Mesenteric fat pad (tissue), 1 donor: ENCODE results near the gene UBTD2. TPM values are rescaled to one million over a fixed set of nuclear protein-coding genes. Genes with fewer than 3 reads are reported as not detected.

ENCODE experiments used
- DNase-seq: peaks from one replicate; pipeline ENCODE4 v3.0.0-alpha.2; 2020; ENCODE audit warnings: low spot score
- total RNA-seq: library from RNA; stranded (reverse); fragmentation: NEBNext Ultra II Directional; extraction: Animal tissue kit (Norgen Biotek cat#: 25700); gene quantifications from one replicate; pipeline ENCODE4 v1.2.1, GENCODE V29; 2021
- donor health status: DM: yes; HTN: yes; CAD: no.

UBTD2 gene
- total RNA-seq, 1 donor from 2014 or later: 13.0 TPM

- DNase-seq: no peak
Measured at GRCh38 chr5:172172912-172173563, 110.5 kb downstream of the UBTD2 start.

GRCh38 chr5:172171118-172171517 lies 112.4 kb downstream of the UBTD2 start:
- DNase-seq: no peak

- no peak for DNase-seq
Measured at GRCh38 chr5:172170251-172170701, 113.3 kb downstream of the UBTD2 start.

GRCh38 chr5:172169216-172169615 lies 114.3 kb downstream of the UBTD2 start:
- DNase-seq: no peak

- DNase-seq: no peak
Measured at GRCh38 chr5:172168311-172168710, 115.3 kb downstream of the UBTD2 start.

- DNase-seq: no peak
Measured at GRCh38 chr5:172167895-172168294, 115.7 kb downstream of the UBTD2 start.

GRCh38 chr5:172166030-172166826 lies 117.3 kb downstream of the UBTD2 start:
- no peak for DNase-seq

GRCh38 chr5:172165465-172165864 lies 118.1 kb downstream of the UBTD2 start:
- no peak for DNase-seq

- no peak for DNase-seq
Measured at GRCh38 chr5:172164769-172165212, 118.8 kb downstream of the UBTD2 start.

- no peak for DNase-seq
Measured at GRCh38 chr5:172163346-172163745, 120.2 kb downstream of the UBTD2 start.

- no peak for DNase-seq
Measured at GRCh38 chr5:172162987-172163343, 120.6 kb downstream of the UBTD2 start.

GRCh38 chr5:172162323-172162986 lies 121.1 kb downstream of the UBTD2 start:
- no peak for DNase-seq

- no peak for DNase-seq
Measured at GRCh38 chr5:172160506-172160905, 123.1 kb downstream of the UBTD2 start.

Other genes with a start within 250 kb of the UBTD2 start
- 82.2 TPM for gene STK10, start 95.5 kb downstream of the UBTD2 start, total RNA-seq
- not detected for gene EFCAB9, start 89.6 kb downstream of the UBTD2 start, total RNA-seq
- 56.6 TPM for gene SH3PXD2B, start 170.8 kb upstream of the UBTD2 start, total RNA-seq